Measurements from ENCODE around the gene ATXN2.
"Not testable (repeated sequence)": the region's sequence is repeated elsewhere in the genome, so short reads cannot be mapped to it uniquely, and the experiment has no call there.

Gene ATXN2

DNA sequence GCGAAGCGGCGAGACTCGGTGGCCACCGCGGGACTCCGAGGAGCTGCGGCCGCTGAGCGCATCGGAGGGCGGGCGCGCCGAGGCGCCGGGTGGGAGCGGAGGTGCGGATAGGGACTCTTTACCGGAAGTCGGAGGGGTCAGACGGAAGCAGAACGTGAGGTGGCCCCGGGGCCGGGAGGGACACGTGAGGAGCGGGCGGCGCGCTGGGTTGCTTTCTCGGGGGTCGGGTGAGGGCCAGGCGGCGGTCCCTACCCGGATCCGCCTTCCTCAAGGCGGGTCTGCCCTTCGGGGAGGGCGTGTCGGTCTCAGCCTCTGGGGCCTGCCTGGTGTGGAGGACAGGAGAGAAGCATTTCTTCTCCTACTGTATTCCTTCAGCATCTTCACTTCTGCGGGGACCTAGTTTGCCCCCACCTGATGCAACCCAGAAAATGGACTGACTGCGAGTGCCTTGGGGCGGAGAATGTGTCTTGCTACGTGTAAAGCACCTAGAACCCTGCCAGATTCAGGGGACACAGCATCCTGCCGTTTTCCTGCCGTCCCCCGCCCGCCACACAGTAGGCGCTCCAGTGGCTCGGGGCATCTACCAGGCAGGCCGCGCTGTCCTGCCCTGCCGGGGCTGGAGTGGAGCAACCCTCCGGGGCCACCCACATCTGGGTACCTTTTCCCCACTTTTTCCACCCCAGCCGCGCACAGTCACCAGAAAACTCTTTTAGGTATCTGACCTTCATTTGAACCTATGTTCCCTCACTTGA is 514 bp upstream of the ATXN2 start:
- peak; percentile 92 for DNase-seq

DNA sequence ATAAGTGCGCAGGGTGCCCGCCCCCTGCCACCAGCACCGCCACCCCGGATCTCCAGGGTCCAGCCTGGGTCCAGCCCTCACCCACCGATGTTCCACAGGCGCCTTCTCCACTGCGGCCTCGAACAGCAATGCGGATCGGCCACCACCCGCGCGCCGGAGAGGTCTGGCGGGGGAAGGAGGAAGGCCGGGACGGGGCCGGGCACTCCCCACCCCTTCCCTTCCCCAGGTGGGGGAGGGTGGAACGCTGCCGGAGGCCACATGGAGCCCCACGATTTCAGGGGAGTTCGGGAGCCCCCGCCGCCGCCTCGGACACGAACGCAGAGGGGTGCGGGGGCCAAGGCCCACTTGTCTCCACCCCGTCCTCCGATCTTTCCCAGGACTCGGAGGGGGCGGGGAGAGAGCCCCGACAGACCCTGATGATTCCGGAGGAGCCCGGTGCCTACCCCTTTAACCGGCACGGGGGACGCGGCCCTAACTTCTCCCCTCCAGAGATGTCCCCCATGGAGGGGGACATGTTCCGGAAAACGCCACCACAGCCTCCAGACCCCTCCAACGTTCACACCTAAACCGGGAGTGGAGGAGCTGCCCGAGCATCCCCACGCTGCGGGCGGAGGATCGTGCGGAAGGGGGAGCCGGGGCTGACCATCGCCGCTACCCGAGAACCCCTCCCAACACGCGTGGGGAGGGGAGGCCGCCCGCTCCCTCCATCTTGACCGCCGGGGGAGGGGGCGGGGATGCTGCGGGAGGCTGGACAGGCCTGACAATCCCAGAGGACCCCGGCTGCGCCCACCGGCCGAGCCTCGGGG is 1.1 kb downstream of the ATXN2 start:
- DNase-seq = peak; percentile 40

GRCh38 chr12:111596985-111597830 is 1.9 kb downstream of the ATXN2 start:
- peak; percentile 23 for DNase-seq

- not testable (repeated sequence) for DNase-seq
These were observed 3.7 kb downstream of the ATXN2 start for GRCh38 chr12:111595341-111595835.

- not testable (repeated sequence) for DNase-seq
These were observed 7.6 kb downstream of the ATXN2 start for GRCh38 chr12:111591399-111592010.

- no peak for DNase-seq
These were observed 8.6 kb downstream of the ATXN2 start for GRCh38 chr12:111590552-111590951.

GRCh38 chr12:111589601-111590000 is 9.5 kb downstream of the ATXN2 start:
- DNase-seq = no peak

DNA sequence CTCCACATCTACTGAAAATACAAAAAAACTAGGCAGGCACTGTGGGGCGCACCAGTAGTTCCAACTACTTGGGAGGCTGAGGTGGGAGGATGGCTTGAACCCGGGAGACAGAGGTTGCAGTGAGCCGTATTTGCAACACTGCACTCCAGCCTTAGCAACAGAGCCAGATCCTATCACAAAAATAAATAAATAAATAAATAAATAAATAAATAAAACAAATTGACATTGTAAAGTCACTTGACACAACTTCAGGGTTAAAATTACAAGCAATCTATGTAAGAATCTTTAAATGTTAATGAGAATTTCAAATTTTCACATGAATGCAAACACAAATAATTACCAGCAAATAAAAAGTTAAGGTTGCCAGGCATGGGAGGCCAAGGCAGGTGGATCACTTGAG is 11.1 kb downstream of the ATXN2 start:
- no peak for DNase-seq

- DNase-seq = no peak
These were observed 12.1 kb downstream of the ATXN2 start for GRCh38 chr12:111586986-111587385.

- DNase-seq = no peak
These were observed 13.4 kb downstream of the ATXN2 start for GRCh38 chr12:111585690-111586089.

- DNase-seq = no peak
These were observed 14.2 kb downstream of the ATXN2 start for GRCh38 chr12:111584959-111585358.

DNA sequence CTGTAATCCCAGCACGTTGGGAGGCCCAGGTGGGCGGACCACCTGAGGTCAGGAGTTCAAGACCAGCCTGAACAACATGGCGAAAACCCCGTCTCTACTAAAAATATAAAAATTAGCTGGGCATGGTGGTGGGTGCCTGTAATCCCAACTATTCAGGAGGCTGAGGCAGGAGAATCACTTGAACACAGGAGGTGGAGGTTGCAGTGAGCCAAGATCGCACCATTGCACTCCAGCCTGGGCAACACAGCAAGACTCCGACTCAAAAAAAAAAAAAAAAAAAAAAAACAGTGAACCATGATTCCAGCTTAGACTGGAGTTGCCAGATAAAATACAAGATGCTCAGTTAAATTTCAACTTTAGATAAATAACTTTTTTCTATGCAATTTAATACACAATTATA is 15.6 kb downstream of the ATXN2 start:
- DNase-seq = not testable (repeated sequence)

DNA sequence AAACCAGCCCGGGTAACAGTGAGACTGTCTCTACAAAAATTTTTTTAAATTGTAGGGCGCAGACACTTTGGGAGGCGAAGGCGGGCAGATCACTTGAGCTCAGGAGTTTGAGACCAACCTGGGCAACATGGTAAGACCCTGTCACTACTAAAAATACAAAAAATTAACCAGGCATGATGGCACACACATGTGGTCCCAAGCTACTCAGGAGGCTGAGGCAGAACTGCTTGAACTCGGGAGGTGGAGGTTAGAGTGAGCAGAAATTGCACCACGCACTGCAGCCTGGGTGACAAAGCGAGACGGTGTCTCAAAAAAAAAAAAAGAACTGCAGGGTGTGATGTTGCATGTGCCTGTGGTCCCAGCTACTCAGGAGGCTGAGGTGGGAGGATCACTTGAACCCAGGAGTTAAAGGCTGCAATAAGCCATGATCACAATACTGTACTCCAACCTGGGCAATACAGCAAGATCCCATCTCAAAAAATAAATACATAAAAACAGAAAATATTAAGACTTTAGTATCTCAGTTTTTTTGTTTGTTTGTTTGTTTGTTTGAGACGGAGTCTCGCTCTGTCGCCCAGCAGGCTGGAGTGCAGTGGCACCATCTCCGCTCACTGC is 16.9 kb downstream of the ATXN2 start:
- no peak for DNase-seq

GRCh38 chr12:111581434-111582132 is 17.5 kb downstream of the ATXN2 start:
- no peak for DNase-seq

GRCh38 chr12:111580737-111581136 is 18.4 kb downstream of the ATXN2 start:
- DNase-seq = no peak

GRCh38 chr12:111580119-111580425 is 19.0 kb downstream of the ATXN2 start:
- no peak for DNase-seq

DNA sequence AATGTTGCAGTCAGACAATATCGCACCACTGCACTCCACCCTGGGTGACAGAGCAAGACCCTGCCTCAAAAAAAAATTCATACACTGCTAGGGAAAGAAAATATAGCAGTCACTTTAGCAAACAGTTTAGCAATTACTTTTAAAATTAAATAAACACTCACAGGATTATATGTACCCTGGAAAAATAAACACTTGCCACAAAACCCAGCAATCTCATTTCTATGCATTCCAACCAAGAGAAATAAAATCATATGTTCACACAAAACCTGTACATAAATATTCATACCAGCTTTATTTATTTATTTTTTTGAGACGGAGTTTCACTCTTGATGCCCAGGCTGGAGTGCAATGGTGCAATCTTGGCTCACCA is 20.2 kb downstream of the ATXN2 start:
- DNase-seq = no peak

GRCh38 chr12:111578276-111578970 is 20.7 kb downstream of the ATXN2 start:
- DNase-seq = no peak

DNA sequence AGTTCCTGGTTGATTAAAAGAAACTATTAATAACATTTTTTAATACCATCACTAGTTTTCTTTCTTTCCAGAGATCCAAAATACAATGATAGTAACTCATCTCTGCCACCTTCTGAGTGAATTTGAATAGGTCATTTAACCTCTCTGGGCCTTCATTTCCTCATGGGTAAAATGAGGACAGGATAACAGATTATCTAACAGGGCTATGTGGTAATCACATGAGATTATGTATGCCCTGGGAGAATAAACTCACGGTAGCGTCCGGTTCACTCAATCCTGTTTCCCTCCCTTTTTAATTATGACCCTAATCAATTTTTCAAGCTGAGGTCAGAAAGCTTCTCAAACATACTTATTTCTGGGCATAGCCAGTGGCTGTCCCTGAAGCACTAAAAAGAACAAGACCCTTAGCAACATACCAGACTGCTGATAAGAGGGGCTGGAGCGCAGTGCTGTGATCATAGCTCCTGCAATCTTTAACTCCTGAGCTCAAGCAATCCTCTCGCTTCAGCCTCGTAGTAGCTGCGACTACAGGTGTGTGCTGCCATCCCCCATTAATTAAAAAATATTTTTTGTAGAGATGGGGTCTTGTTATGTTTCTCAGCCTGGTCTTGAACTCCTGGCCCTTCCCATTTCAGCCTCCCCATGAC is 24.2 kb downstream of the ATXN2 start:
- no peak for DNase-seq

DNA sequence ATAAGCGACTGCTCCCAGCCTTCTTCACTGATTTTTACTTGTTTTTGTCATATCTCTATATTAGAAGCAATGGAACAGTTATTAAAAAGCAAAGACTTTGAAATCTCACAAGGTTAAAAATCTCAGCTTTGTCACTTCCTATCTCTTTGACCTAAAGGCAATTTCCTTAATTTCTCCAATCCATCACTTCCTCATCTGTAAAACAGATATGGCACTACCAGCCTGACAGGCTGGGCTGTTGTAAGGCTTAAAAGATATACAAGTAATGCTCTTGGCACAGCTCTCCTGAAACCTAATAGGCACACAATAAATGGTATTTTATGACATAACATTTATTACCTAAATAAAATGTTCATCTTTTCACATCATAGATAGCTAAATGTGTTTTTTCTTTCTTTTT is 25.6 kb downstream of the ATXN2 start:
- no peak for DNase-seq
